Erythroblast (primary cell): ENCODE measurements around the gene AXL.

Source experiments
- GATA1 ChIP-seq: IDR thresholded peaks from 2 replicates; pipeline ENCODE4 v1.6.1; 2011; ENCODE audit warnings: low read depth, mild to moderate bottlenecking, control low read depth, low read length, moderate library complexity
- POLR2A ChIP-seq: IDR thresholded peaks from 2 replicates; pipeline ENCODE4 v1.6.1; 2011; ENCODE audit warnings: mild to moderate bottlenecking, low read length

DNA sequence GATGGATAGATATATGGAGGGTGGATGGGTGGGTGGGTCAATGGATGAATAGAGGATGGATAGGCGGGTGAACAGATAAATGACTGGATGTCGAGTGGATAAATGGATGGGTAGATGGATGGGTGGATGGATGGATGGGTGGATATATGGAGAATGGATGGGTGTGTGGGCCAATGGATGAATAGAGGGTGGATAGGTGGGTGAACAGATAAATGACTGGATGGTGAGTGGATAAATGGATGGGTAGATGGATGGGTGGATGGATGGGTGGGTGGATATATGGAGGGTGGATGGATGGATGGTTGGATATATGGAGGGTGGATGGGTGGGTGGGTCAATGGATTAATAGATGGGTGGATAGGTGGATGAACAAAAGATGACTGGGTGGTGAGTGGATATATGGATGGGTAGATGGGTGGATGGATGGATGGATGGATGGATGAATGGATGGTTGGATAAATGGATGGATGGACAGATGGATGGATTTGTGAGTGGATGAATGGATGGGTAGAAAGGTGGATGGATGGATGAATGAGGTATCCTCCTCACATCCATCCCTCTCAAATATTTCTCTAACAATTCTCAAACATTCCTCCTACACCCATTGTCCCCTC is 21.0 kb downstream of the AXL start:
- no peak for TF ChIP-seq POLR2A
- TF ChIP-seq GATA1: no peak
